OCI-LY1 (cell line): ENCODE data around the gene HES2.

ENCODE experiments used
- H2AFZ ChIP-seq: fragments of 200-600 bp; sonication (generic), shearing (Covaris generic); 2 replicates; pipeline ENCODE4 v1.6.0; 2014; ENCODE audit warnings: antibody characterized with exemption, mild to moderate bottlenecking, low read length
- H3F3A ChIP-seq: fragments of 200-600 bp; sonication (generic), shearing (Covaris generic); 2 replicates; pipeline ENCODE4 v1.6.0; 2014; ENCODE audit warnings: mild to moderate bottlenecking, antibody characterized with exemption, low read length, moderate library complexity; ENCODE audit not compliant: insufficient read depth
- H3K27ac ChIP-seq: fragments of 200-600 bp; sonication (generic); 2 replicates; pipeline ENCODE4 v1.5.1; 2014; ENCODE audit warnings: low read length, mixed run types, mild to moderate bottlenecking, low read depth; ENCODE audit not compliant: poor library complexity, severe bottlenecking
- H3K27me3 ChIP-seq: fragments of 200-600 bp; sonication (generic); 2 replicates; pipeline ENCODE4 v1.6.0; 2014; ENCODE audit warnings: antibody characterized with exemption, mild to moderate bottlenecking, low read length, moderate library complexity; ENCODE audit not compliant: insufficient read depth
- H3K36me3 ChIP-seq: fragments of 200-600 bp; sonication (generic); 2 replicates; pipeline ENCODE4 v1.6.1; 2014; ENCODE audit warnings: mild to moderate bottlenecking, antibody characterized with exemption, low read length, moderate library complexity, mixed read lengths; ENCODE audit not compliant: insufficient read depth
- H3K4me1 ChIP-seq: fragments of 200-600 bp; sonication (generic); 2 replicates; pipeline ENCODE4 v1.5.1; 2014; ENCODE audit warnings: mild to moderate bottlenecking, low read length, moderate library complexity; ENCODE audit not compliant: insufficient read depth, severe bottlenecking
- H3K4me2 ChIP-seq: fragments of 200-600 bp; sonication (generic), shearing (Covaris generic); 2 replicates; pipeline ENCODE4 v1.6.1; 2014; ENCODE audit warnings: low read length
- H3K4me3 ChIP-seq: fragments of 200-600 bp; sonication (generic); 2 replicates; pipeline ENCODE4 v1.5.1; 2014; ENCODE audit warnings: low read length, low read depth, mild to moderate bottlenecking, mixed read lengths; ENCODE audit not compliant: poor library complexity, severe bottlenecking
- H3K79me2 ChIP-seq: fragments of 200-600 bp; shearing (Covaris generic); 2 replicates; pipeline ENCODE4 v1.6.1; 2016; ENCODE audit warnings: mixed run types, low read length, mixed read lengths; ENCODE audit not compliant: insufficient read depth
- H3K9ac ChIP-seq: fragments of 200-600 bp; sonication (generic), shearing (Covaris generic); 2 replicates; pipeline ENCODE4 v1.6.1; 2014; ENCODE audit warnings: mild to moderate bottlenecking, low read length, mixed read lengths
- H3K9me2 ChIP-seq: fragments of 200-600 bp; sonication (generic), shearing (Covaris generic); 2 replicates; pipeline ENCODE4 v1.6.1; 2014; ENCODE audit warnings: low read depth, mild to moderate bottlenecking, low read length, mixed read lengths
- H3K9me3 ChIP-seq: fragments of 200-600 bp; shearing (Covaris generic); 2 replicates; pipeline ENCODE4 v1.6.1; 2014; ENCODE audit warnings: low read length, mixed read lengths
- H4K20me1 ChIP-seq: fragments of 200-600 bp; sonication (generic), shearing (Covaris generic); 2 replicates; pipeline ENCODE4 v1.6.0; 2016; ENCODE audit warnings: mild to moderate bottlenecking, low read length; ENCODE audit not compliant: insufficient read depth
- EZH2 ChIP-seq: fragments of 200-600 bp; sonication (generic), shearing (Covaris generic); IDR thresholded peaks from 2 replicates; pipeline ENCODE4 v1.8.0; 2017; ENCODE audit warnings: borderline replicate concordance, mixed run types, mild to moderate bottlenecking, antibody characterized with exemption, low read length, moderate library complexity, mixed read lengths
- TF ChIP-seq, protein P1 (sequence below): fragments of 200-600 bp; sonication (generic), shearing (Covaris generic); IDR thresholded peaks from 2 replicates; pipeline ENCODE4 v1.5.1; 2017; ENCODE audit warnings: mild to moderate bottlenecking, antibody characterized with exemption, low read length, moderate library complexity, mixed read lengths

HES2 gene

DNA sequence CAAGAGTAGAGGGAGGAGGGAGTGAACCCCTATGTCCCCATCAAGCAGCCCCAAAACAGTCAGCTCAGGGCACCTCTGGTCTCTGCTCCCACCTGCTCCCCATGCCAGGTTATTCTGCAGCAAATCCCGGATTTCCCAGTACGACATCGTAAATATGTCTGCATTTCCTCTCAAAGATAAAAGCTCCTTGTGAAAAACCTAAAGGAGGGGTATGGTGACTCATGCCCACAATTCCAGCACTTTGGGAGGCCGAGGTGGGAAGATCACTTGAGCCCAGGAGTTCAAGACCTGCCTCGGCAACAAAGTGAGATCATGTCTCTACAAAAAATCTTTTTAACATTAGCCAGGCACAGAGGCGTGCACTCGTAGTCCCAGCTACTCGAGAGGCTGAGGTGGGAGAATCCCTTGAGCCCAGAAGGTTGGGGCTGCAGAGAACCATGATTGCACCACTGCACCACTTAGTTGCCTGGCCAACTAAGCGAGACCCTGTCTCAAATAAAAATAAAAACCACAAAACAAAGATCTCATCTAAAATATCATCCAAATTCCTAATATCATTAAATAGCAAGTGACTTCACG is 33.3 kb downstream of the HES2 start:
- no peaks in the 10 kb centered on the region for H3K79me2 ChIP-seq
- no peak overlapping the region for H3K27ac ChIP-seq
- H3K9me2 ChIP-seq, result no peaks in the 10 kb centered on the region
- H2AFZ ChIP-seq, result no peak overlapping the region
- H3F3A ChIP-seq, result peaks cover 3% of the 10 kb centered on the region; the same call in 1 of the 2 replicates
- peaks cover 5% of the 10 kb centered on the region for H3K9me3 ChIP-seq
- no peak overlapping the region for H3K9ac ChIP-seq
- H3K4me1 ChIP-seq, result no peaks in the 10 kb centered on the region
- no peak overlapping the region for H3K4me2 ChIP-seq
- H4K20me1 ChIP-seq, result no peaks in the 10 kb centered on the region
- H3K4me3 ChIP-seq, result no peak overlapping the region
- H3K27me3 ChIP-seq, result no peaks in the 10 kb centered on the region
- TF ChIP-seq, protein P1, sequence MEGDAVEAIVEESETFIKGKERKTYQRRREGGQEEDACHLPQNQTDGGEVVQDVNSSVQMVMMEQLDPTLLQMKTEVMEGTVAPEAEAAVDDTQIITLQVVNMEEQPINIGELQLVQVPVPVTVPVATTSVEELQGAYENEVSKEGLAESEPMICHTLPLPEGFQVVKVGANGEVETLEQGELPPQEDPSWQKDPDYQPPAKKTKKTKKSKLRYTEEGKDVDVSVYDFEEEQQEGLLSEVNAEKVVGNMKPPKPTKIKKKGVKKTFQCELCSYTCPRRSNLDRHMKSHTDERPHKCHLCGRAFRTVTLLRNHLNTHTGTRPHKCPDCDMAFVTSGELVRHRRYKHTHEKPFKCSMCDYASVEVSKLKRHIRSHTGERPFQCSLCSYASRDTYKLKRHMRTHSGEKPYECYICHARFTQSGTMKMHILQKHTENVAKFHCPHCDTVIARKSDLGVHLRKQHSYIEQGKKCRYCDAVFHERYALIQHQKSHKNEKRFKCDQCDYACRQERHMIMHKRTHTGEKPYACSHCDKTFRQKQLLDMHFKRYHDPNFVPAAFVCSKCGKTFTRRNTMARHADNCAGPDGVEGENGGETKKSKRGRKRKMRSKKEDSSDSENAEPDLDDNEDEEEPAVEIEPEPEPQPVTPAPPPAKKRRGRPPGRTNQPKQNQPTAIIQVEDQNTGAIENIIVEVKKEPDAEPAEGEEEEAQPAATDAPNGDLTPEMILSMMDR, result no peak
- no peak for TF ChIP-seq EZH2
- peaks cover 4% of the 10 kb centered on the region; the same call in 1 of the 2 replicates for H3K36me3 ChIP-seq

DNA sequence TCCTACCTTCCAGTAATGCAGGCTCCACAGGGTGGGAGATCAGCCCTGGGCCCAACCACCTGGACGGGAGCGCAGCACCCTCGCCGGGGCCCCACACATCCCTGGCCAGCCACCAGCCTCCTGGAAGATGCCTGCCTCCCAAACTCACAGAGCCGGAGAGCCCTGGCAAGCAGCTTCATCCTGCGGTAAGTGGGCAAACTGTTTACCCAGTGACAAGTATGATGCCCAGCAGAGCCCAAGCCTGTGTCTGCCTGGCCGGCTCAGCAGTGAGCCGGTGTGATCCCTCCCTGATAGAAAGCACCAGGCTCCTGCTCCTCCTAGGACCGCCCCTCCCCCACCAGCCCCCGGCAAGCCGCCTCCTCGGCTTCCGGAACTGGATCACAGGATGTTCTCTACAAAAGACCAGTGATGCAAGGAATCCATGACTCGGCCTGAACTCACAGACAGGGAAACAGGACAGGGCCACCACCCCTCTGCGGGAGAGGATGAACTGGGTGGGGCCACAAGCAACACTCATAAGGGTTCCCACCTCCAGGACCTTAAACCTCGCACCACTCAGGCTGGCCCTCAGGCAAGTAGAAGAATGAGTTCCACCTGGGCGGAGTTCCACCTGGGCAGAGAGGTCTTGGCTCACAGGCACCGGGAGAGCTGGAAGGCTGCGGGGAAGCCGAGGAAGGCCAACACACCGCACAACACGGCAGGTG is 34.1 kb downstream of the HES2 start:
- no peaks in the 10 kb centered on the region for H3K79me2 ChIP-seq
- H2AFZ ChIP-seq, result no peak overlapping the region
- TF ChIP-seq, protein P1, result no peak
- no peak for TF ChIP-seq EZH2

DNA sequence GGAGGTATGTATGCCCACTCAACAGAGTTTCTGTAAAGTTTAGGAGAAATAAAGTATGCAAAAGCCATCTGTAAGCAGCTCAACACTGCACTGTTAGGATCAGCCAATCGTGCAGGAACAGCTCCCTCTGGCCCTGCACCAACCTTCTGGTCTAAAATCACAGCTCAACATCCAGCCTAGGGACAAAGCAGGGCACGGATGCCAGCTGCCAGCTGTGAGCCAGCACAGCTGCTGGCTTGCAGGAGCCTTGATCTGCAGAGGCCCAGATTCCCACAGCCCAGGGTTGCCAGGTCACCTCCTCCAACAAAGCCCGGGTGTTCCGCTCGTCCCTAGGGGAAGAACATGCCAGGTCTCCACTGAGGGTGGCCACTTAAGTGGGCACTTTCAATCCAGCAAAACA is 34.8 kb downstream of the HES2 start:
- peaks cover 3% of the 10 kb centered on the region; the same call in 1 of the 2 replicates for H3F3A ChIP-seq
- H3K79me2 ChIP-seq, result no peaks in the 10 kb centered on the region
- H2AFZ ChIP-seq, result no peak overlapping the region
- no peak overlapping the region for H3K4me3 ChIP-seq
- H4K20me1 ChIP-seq, result no peaks in the 10 kb centered on the region
- peaks cover 5% of the 10 kb centered on the region for H3K9me3 ChIP-seq
- H3K4me1 ChIP-seq, result no peaks in the 10 kb centered on the region
- H3K4me2 ChIP-seq, result no peak overlapping the region
- H3K36me3 ChIP-seq, result peaks cover 4% of the 10 kb centered on the region; the same call in 1 of the 2 replicates
- H3K9me2 ChIP-seq, result no peaks in the 10 kb centered on the region
- H3K9ac ChIP-seq, result no peak overlapping the region
- no peak overlapping the region for H3K27ac ChIP-seq
- no peak for TF ChIP-seq EZH2
- TF ChIP-seq, protein P1, result no peak
- no peaks in the 10 kb centered on the region for H3K27me3 ChIP-seq

More for the DNA sequence above, 34.1 kb downstream of the HES2 start:
- Histone ChIP-seq H3K27me3 (no peaks in the 10 kb centered on the region), H3K4me3 (no peak overlapping the region), H3K27ac (no peak overlapping the region), H3K4me1 (no peaks in the 10 kb centered on the region), H3K9ac (no peak overlapping the region), H4K20me1 (no peaks in the 10 kb centered on the region), H3K4me2 (no peak overlapping the region), H3K36me3 (peaks cover 4% of the 10 kb centered on the region; the same call in 1 of the 2 replicates), H3F3A (peaks cover 3% of the 10 kb centered on the region; the same call in 1 of the 2 replicates), H3K9me2 (no peaks in the 10 kb centered on the region), H3K9me3 (peaks cover 5% of the 10 kb centered on the region)
